CD14-positive monocyte (primary cell): ENCODE measurements around the gene FAM240A. TPM values are rescaled to one million over a fixed set of nuclear protein-coding genes. Genes with fewer than 3 reads are reported as not detected.

Source experiments
- DNase-seq, 3 donors: peaks; one replicate each; pipeline ENCODE4 v3.0.0-alpha.2; 2011 to 2022
- H2AFZ ChIP-seq: 2 replicates; pipeline ENCODE4 v1.6.0; 2012; ENCODE audit warnings: mild to moderate bottlenecking, low read depth, low read length, inconsistent platforms; ENCODE audit not compliant: insufficient read depth, poor library complexity, severe bottlenecking
- H3K27ac ChIP-seq, 2 donors: 1 replicate in 1 of 2; 2 replicates in 1 of 2; pipeline ENCODE4 v1.5.1; 2012 to 2013; ENCODE audit warnings: low read length in 2 of 2, control low read depth in 1 of 2, inconsistent platforms in 1 of 2, low read depth in 1 of 2, mild to moderate bottlenecking in 1 of 2
- H3K27me3 ChIP-seq, 2 donors: one replicate each; pipeline versions ENCODE4 v1.6.0 to v1.6.1; 2011 to 2013; ENCODE audit warnings: low read length in 2 of 2; ENCODE audit not compliant: control insufficient read depth in 2 of 2, insufficient read depth in 2 of 2
- H3K36me3 ChIP-seq, 2 donors: replicated peaks in 1 of 2; 1 replicate in 1 of 2; 2 replicates in 1 of 2; pipeline versions ENCODE4 v1.5.1 to v1.6.1; 2012 to 2013; ENCODE audit warnings: low read length in 2 of 2, control low read depth in 1 of 2, inconsistent platforms in 1 of 2, mild to moderate bottlenecking in 1 of 2; ENCODE audit not compliant: insufficient read depth in 2 of 2, control insufficient read depth in 1 of 2
- H3K4me1 ChIP-seq, 2 donors: 1 replicate in 1 of 2; 2 replicates in 1 of 2; pipeline versions ENCODE4 v1.5.1 to v1.6.1; 2012 to 2013; ENCODE audit warnings: low read length in 2 of 2, control low read depth in 1 of 2, inconsistent platforms in 1 of 2, mild to moderate bottlenecking in 1 of 2, moderate library complexity in 1 of 2; ENCODE audit not compliant: insufficient read depth in 2 of 2, control insufficient read depth in 1 of 2
- H3K4me2 ChIP-seq: replicated peaks from 2 replicates; pipeline ENCODE3; 2012; ENCODE audit warnings: low read length, moderate library complexity, mild to moderate bottlenecking; ENCODE audit not compliant: poor library complexity, severe bottlenecking; ENCODE audit errors: extremely low read depth
- H3K4me3 ChIP-seq, 3 experiments: fragments of 200-600 bp in 1 of 3; sonication (generic) in 1 of 3; replicated peaks in 1 of 3; 1 replicate in 2 of 3; 2 replicates in 1 of 3; pipeline ENCODE4 v1.5.1; 2011 to 2013; ENCODE audit warnings: low read length in 3 of 3, mild to moderate bottlenecking in 3 of 3, control low read depth in 2 of 3, low read depth in 2 of 3, inconsistent platforms in 1 of 3, moderate library complexity in 1 of 3
- H3K79me2 ChIP-seq: 2 replicates; pipeline ENCODE4 v1.6.0; 2012; ENCODE audit warnings: mild to moderate bottlenecking, control low read depth, inconsistent platforms, low read length, moderate library complexity; ENCODE audit not compliant: insufficient read depth
- H3K9ac ChIP-seq: 2 replicates; pipeline ENCODE4 v1.6.0; 2017; ENCODE audit warnings: low read length, mild to moderate bottlenecking; ENCODE audit not compliant: insufficient read depth, poor library complexity, severe bottlenecking
- H3K9me3 ChIP-seq, 2 donors: replicated peaks in 1 of 2; 1 replicate in 1 of 2; 2 replicates in 1 of 2; pipeline versions ENCODE4 v1.5.1 to v1.6.1; 2012 to 2013; ENCODE audit warnings: low read length in 2 of 2, control low read depth in 1 of 2; ENCODE audit not compliant: control insufficient read depth in 1 of 2, insufficient read depth in 1 of 2
- H4K20me1 ChIP-seq: 2 replicates; pipeline ENCODE4 v1.6.0; 2012; ENCODE audit warnings: mild to moderate bottlenecking, low read length, control low read depth, moderate library complexity; ENCODE audit not compliant: insufficient read depth
- H3K27ac Mint-ChIP-seq, 7 donors: one replicate each; pipeline ENCODE4 v1.8.0; 2020; ENCODE audit warnings: mild to moderate bottlenecking in 7 of 7, mixed read lengths in 7 of 7, moderate library complexity in 6 of 7, inconsistent platforms in 2 of 7
- H3K27me3 Mint-ChIP-seq, 3 donors: one replicate each; pipeline ENCODE4 v1.8.0; 2021 to 2022; ENCODE audit warnings: low read depth in 3 of 3, mild to moderate bottlenecking in 3 of 3, mixed read lengths in 3 of 3, moderate library complexity in 3 of 3, inconsistent platforms in 1 of 3
- H3K36me3 Mint-ChIP-seq, 2 donors: one replicate each; pipeline ENCODE4 v1.8.0; 2020; ENCODE audit warnings: mixed read lengths in 2 of 2, inconsistent platforms in 1 of 2, mild to moderate bottlenecking in 1 of 2
- H3K4me1 Mint-ChIP-seq: one replicate; pipeline ENCODE4 v1.8.0; 2020; ENCODE audit warnings: mild to moderate bottlenecking, mixed read lengths
- H3K4me3 Mint-ChIP-seq, 2 donors: one replicate each; pipeline ENCODE4 v1.8.0; 2020; ENCODE audit warnings: mild to moderate bottlenecking in 2 of 2, mixed read lengths in 2 of 2, moderate library complexity in 1 of 2
- H3K9me3 Mint-ChIP-seq, 7 donors: one replicate each; pipeline ENCODE4 v1.8.0; 2020 to 2022; ENCODE audit warnings: mixed read lengths in 7 of 7, mild to moderate bottlenecking in 6 of 7, moderate library complexity in 6 of 7, inconsistent platforms in 2 of 7
- CTCF ChIP-seq: fragments of 200-600 bp; IDR thresholded peaks from one replicate; pipeline ENCODE4 v1.8.0; 2022; ENCODE audit warnings: antibody characterized with exemption, mild to moderate bottlenecking
- WGBS: methylation state at CpG from one replicate; pipeline ENCODE4 v1.1.5; 2013; ENCODE audit warnings: missing lambda C conversion rate; ENCODE audit not compliant: insufficient coverage; 5-methylcytosine and 5-hydroxymethylcytosine counted together
- intact Hi-C, 2 donors: fragments of 100-400 bp; cut with micrococcal nuclease; formaldehyde crosslinking; loops; one replicate each; pipeline versions ENCODE4 v1.15.0 to v1.15.1; 2023
- polyA plus RNA-seq, 3 donors: library from polyadenylated mRNA; depleted of rRNA in 1 of 3; unstranded in 2 of 3; stranded (reverse) in 1 of 3; fragments of 300-500 nt in 2 of 3; fragments of >200 nt in 1 of 3; fragmentation: Illumina TruSeq in 2 of 3; gene quantifications; 1 replicate in 2 of 3; 2 replicates in 1 of 3; pipeline ENCODE4 v1.2.3, GENCODE V29; 2012 to 2021

Gene FAM240A
- polyA plus RNA-seq, 3 donors: not detected

DNA sequence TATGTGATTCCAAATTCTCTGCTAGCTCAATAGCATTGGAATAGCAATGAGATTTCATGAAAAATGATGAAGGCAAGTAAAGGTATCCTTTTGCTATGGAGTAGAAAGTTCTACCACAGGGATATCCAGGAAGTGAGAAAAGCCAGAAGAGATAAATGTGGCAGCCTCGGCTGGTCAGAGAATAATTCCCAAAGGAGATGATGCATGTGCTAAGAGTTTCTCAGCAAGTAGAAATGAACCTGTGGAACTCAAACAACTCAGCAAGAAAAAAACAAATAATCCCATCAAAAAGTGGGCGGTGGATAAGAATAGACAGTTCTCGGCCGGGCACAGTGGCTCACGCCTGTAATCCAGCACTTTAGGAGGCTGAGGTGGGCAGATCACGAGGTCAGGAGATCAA lies 42.9 kb downstream of the FAM240A start:
- H3K27ac ChIP-seq: no peak overlapping the region
- H3K79me2 ChIP-seq: no peaks in the 10 kb centered on the region
- no peaks in the 10 kb centered on the region for H4K20me1 ChIP-seq
- intact Hi-C loops: no loop called here
- H3K9ac ChIP-seq: no peak overlapping the region
- Mint-ChIP-seq H3K4me1 (no peaks in the 10 kb centered on the region), H3K27me3 (peaks cover 5 to 11% (median 5%) of the 10 kb centered on the region in 3 donors), H3K27ac (no peak overlapping the region), H3K4me3 (no peak overlapping the region), H3K36me3 (no peaks in the 10 kb centered on the region), H3K9me3 (peaks cover 6 to 16% (median 13%) of the 10 kb centered on the region in 7 donors)
- H3K4me3 ChIP-seq: no peak overlapping the region
- no peak for TF ChIP-seq CTCF
- H3K4me1 ChIP-seq: no peaks in the 10 kb centered on the region
- H3K36me3 ChIP-seq: no peaks in the 10 kb centered on the region
- H3K27me3 ChIP-seq: peaks cover 0 to 3% of the 10 kb centered on the region in 2 donors
- peaks cover 3 to 9% of the 10 kb centered on the region in 2 donors for H3K9me3 ChIP-seq
- H2AFZ ChIP-seq: no peak overlapping the region
- no peak for DNase-seq
- H3K4me2 ChIP-seq: no peak overlapping the region
- WGBS: no CpG with 5 or more reads among the region's 6 CpGs

DNA sequence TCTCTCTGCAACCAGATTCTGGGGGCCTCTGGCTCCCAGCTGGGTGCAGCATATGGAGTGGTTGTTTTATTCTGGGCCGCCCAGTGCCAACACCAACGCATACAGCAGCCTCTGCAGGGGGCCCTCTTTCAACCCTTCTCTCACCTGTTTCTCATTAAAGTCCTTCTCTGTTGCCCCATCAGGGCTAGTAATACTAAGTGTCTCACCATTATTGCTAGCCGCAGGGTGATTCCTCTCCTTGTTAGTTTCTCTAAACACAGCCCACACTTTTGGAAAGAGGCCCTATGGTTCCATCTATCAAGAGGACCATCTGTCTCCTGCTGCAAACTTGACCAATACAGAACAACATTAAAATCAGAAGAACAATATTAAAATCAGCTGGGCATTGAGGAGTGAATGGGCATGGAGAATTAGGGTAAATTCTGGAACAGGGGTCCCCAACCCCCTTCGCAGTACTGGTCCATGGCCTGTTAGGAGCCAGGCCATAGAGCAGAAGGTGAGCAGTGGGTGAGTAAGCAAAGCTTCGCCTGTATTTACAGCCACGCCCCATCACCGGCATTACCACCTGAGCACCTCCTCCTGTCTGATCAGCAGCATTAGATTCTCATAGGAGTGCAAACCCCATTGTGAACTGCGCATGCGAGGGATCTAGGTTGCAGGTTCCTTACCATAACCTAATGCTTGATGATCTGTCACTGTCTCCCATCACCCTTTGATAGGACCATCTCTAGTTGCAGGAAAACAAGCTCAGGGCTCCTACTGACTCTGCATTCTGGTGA lies 44.6 kb downstream of the FAM240A start:
- Mint-ChIP-seq H3K9me3 (peaks cover 3 to 9% (median 7%) of the 10 kb centered on the region in 7 donors), H3K27me3 (peaks cover 5 to 6% (median 5%) of the 10 kb centered on the region in 3 donors), H3K4me1 (no peaks in the 10 kb centered on the region), H3K36me3 (no peaks in the 10 kb centered on the region), H3K4me3 (no peak overlapping the region), H3K27ac (no peak overlapping the region)
- H4K20me1 ChIP-seq: no peaks in the 10 kb centered on the region
- H3K27me3 ChIP-seq: peaks cover 0 to 3% of the 10 kb centered on the region in 2 donors
- no peak for TF ChIP-seq CTCF
- no peaks in the 10 kb centered on the region for H3K79me2 ChIP-seq
- no peak for DNase-seq
- H3K36me3 ChIP-seq: no peaks in the 10 kb centered on the region
- peaks cover 3% of the 10 kb centered on the region in 2 donors for H3K9me3 ChIP-seq
- no peaks in the 10 kb centered on the region for H3K4me1 ChIP-seq
- H3K4me3 ChIP-seq: no peak overlapping the region
- H3K27ac ChIP-seq: no peak overlapping the region
- no peak overlapping the region for H3K4me2 ChIP-seq
- intact Hi-C loops: no loop called here
- 100% methylated on average over 5 of the region's 9 CpGs for WGBS
- H3K9ac ChIP-seq: no peak overlapping the region
- no peak overlapping the region for H2AFZ ChIP-seq
